ENCODE results near the gene HS1BP3. TPM values are rescaled to one million over a fixed set of nuclear protein-coding genes. Genes with fewer than 3 reads are reported as not detected.

HS1BP3 gene
- total RNA-seq, 1 donor from 2014 or later: 23.1 TPM

DNA sequence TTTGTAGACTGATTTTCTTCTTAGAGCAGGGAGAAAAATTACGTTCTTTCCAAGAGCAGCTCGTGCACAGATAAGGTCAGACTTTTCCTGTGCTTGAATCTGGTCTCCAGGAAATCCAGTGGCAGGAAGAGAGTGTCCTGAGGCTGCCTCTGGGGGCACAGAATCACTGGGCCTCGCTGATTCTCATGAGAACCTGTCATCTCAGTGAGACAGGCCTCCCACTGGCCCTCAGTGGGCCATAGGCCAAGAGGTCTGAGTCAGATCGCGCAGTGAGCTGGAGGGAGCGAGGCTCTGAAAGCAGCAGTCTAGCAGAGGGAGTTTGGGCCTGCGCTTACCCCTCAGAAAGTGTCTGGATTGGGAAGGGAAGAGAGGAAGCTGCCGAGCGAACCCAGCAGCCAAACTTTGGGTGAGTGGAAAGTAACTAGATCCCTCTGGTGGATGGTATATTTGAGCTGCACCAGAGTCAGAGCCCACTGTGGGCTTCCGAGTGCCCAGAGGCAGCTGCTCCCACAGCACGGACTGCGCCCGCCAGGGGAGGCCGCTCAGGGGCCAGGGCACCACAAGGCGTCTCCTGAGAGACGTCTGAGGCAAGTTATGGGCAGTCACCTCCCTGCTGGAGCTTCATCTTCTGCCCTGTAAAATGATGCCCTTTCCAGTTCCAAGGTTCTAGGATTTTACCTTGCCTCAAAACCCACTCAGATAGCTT lies 24.2 kb upstream of the HS1BP3 start:
- Histone ChIP-seq H3K4me1 (peaks cover 43% of the 10 kb centered on the region), H3K9me3 (no peaks in the 10 kb centered on the region), H3K36me3 (no peaks in the 10 kb centered on the region), H3K4me3 (peak overlapping the region in 1 of 2 donors; percentile 29), H3K27ac (peak overlapping the region; percentile 87), H3K27me3 (no peaks in the 10 kb centered on the region)
- no peak for DNase-seq (ENCODE audit: extremely low spot score in 2 of 2)
- peak; percentile 11 to 64 for TF ChIP-seq POLR2AphosphoS5 (IDR thresholded peaks at IDR 0.05; ENCODE audit: insufficient read depth in 1 of 2, low read depth in 1 of 2)
- no peak for TF ChIP-seq CTCF (IDR thresholded peaks at IDR 0.05)
- intact Hi-C loops (cut with DNase I): no loop called here

- intact Hi-C loops (cut with DNase I): no loop called here
- no peak for DNase-seq (ENCODE audit: extremely low spot score in 2 of 2)
- Histone ChIP-seq H3K27me3 (no peaks in the 10 kb centered on the region), H3K4me3 (peak overlapping the region in 1 of 2 donors; percentile 1), H3K9me3 (no peaks in the 10 kb centered on the region), H3K27ac (peak overlapping the region; percentile 87), H3K36me3 (no peaks in the 10 kb centered on the region), H3K4me1 (peaks cover 43% of the 10 kb centered on the region)
- TF ChIP-seq CTCF (IDR thresholded peaks at IDR 0.05) (no peak), POLR2A (IDR thresholded peaks at IDR 0.05) (no peak), POLR2AphosphoS5 (IDR thresholded peaks at IDR 0.05; ENCODE audit: insufficient read depth in 1 of 2, low read depth in 1 of 2) (no peak)
These were observed 23.5 kb upstream of the HS1BP3 start for GRCh38 chr2:20674309-20674965.

GRCh38 chr2:20673686-20674308 lies 22.9 kb upstream of the HS1BP3 start:
- Histone ChIP-seq H3K4me1 (peaks cover 45% of the 10 kb centered on the region), H3K36me3 (no peaks in the 10 kb centered on the region), H3K4me3 (peak overlapping the region in 1 of 2 donors; percentile 1), H3K9me3 (no peaks in the 10 kb centered on the region), H3K27me3 (no peaks in the 10 kb centered on the region), H3K27ac (peak overlapping the region; percentile 87)
- DNase-seq (ENCODE audit: extremely low spot score in 2 of 2): no peak
- no peak for TF ChIP-seq POLR2AphosphoS5 (IDR thresholded peaks at IDR 0.05; ENCODE audit: insufficient read depth in 1 of 2, low read depth in 1 of 2)
- no peak for TF ChIP-seq POLR2A (IDR thresholded peaks at IDR 0.05)
- intact Hi-C loops (cut with DNase I): no loop called here

- H3K4me3 ChIP-seq: peak overlapping the region; percentile 57 to 60
- H3K4me1 ChIP-seq: peaks cover 53% of the 10 kb centered on the region
- no peak for DNase-seq (ENCODE audit: extremely low spot score in 2 of 2)
- no peak for TF ChIP-seq POLR2A (IDR thresholded peaks at IDR 0.05)
- no peaks in the 10 kb centered on the region for H3K36me3 ChIP-seq
- peak overlapping the region; percentile 87 for H3K27ac ChIP-seq
- no peaks in the 10 kb centered on the region for H3K27me3 ChIP-seq
- no peaks in the 10 kb centered on the region for H3K9me3 ChIP-seq
- intact Hi-C loops (cut with DNase I): no loop called here
These were observed 21.5 kb upstream of the HS1BP3 start for GRCh38 chr2:20672201-20672951.

DNA sequence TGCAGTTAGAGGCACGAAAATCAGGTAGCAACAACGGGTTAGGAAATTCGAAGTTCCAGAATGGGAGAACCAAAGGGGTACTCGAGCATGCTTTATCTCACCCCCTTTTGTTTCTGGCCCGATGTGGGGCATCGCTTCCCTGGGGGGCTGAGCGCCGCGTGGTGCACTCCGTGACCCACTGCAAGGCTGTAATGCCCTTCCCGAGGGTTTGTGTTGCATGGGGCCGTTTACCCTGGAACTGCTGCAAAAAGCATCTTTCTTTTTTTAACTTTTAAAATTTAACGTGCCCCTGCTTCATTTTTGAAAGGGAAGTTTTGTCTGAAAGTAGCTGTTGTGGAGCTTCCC lies 20.8 kb upstream of the HS1BP3 start:
- peak overlapping the region; percentile 87 for H3K27ac ChIP-seq
- H3K4me1 ChIP-seq: peaks cover 47% of the 10 kb centered on the region
- no peaks in the 10 kb centered on the region for H3K36me3 ChIP-seq
- H3K4me3 ChIP-seq: peak overlapping the region; percentile 57 to 60
- DNase-seq (ENCODE audit: extremely low spot score in 2 of 2): no peak
- intact Hi-C loops (cut with DNase I): no loop called here
- TF ChIP-seq CTCF (IDR thresholded peaks at IDR 0.05) (no peak), POLR2AphosphoS5 (IDR thresholded peaks at IDR 0.05; ENCODE audit: insufficient read depth in 1 of 2, low read depth in 1 of 2) (no peak), POLR2A (IDR thresholded peaks at IDR 0.05) (no peak)
- H3K9me3 ChIP-seq: no peaks in the 10 kb centered on the region
- H3K27me3 ChIP-seq: no peaks in the 10 kb centered on the region
